ENCODE measurements around the gene RBM8A. TPM values are rescaled to one million over a fixed set of nuclear protein-coding genes. Genes with fewer than 3 reads are reported as not detected.

Gene RBM8A
- polyA plus RNA-seq, 3 donors: 91.5 to 171 (median 115) TPM

- peaks cover 1 to 3% of the 10 kb centered on the region in 2 donors for H3K36me3 Mint-ChIP-seq
- Histone ChIP-seq H3K27ac (ENCODE audit: low read depth in 1 of 2, low read length in 2 of 2) (no peak overlapping the region), H3K4me3 (replicated peaks in 1 of 3; ENCODE audit: low read depth in 2 of 3, low read length in 3 of 3) (peak overlapping the region; percentile 53 to 87 (median 71)), H3K79me2 (ENCODE audit: insufficient read depth, low read length) (peaks cover 21% of the 10 kb centered on the region), H3K36me3 (replicated peaks in 1 of 2; ENCODE audit: control insufficient read depth in 1 of 2, insufficient read depth in 2 of 2, low read length in 2 of 2) (no peaks in the 10 kb centered on the region), H3K4me2 (replicated peaks; ENCODE audit: extremely low read depth, low read length, poor library complexity, severe bottlenecking) (peak overlapping the region; percentile 91), H4K20me1 (ENCODE audit: insufficient read depth, low read length) (peaks cover 3% of the 10 kb centered on the region), H3K9me3 (replicated peaks in 1 of 2; ENCODE audit: control insufficient read depth in 1 of 2, insufficient read depth in 1 of 2, low read length in 2 of 2) (no peaks in the 10 kb centered on the region), H3K27me3 (ENCODE audit: control insufficient read depth in 2 of 2, insufficient read depth in 2 of 2, low read length in 2 of 2) (peaks cover 6 to 31% of the 10 kb centered on the region in 2 donors), H3K9ac (ENCODE audit: insufficient read depth, low read length, poor library complexity, severe bottlenecking) (peak overlapping the region; percentile 44), H2AFZ (ENCODE audit: insufficient read depth, low read depth, low read length, poor library complexity, severe bottlenecking) (peak overlapping the region; percentile 90), H3K4me1 (ENCODE audit: control insufficient read depth in 1 of 2, insufficient read depth in 2 of 2, low read length in 2 of 2) (peaks cover 76 to 89% of the 10 kb centered on the region in 2 donors)
- peaks cover 0 to 8% (median 0%) of the 10 kb centered on the region in 7 donors for H3K9me3 Mint-ChIP-seq
- peak overlapping the region in 4 of 7 donors; percentile 30 to 66 (median 48) for H3K27ac Mint-ChIP-seq
- intact Hi-C loops (cut with micrococcal nuclease): loop anchor here (5.0 to 10.0 kb wide), 3 partner anchors 37 to 96 kb away; partner anchors contain the start of genes PEX11B (in 1 of the 2) and TXNIP (in 1 of the 2)
- peaks cover 30 to 37% (median 31%) of the 10 kb centered on the region in 3 donors for H3K27me3 Mint-ChIP-seq (ENCODE audit: low read depth in 3 of 3)
- peak overlapping the region; percentile 91 to 97 for H3K4me3 Mint-ChIP-seq
- WGBS (ENCODE audit: insufficient coverage): under 1% methylated on average over 39 of the region's 44 CpGs
- DNase-seq: peak; percentile 34 to 48 (median 46)
- peak; percentile 20 for TF ChIP-seq CTCF (IDR thresholded peaks at IDR 0.05)
- peaks cover 84% of the 10 kb centered on the region for H3K4me1 Mint-ChIP-seq
These were observed 33.3 kb upstream of the RBM8A start for GRCh38 chr1:145960468-145961108.

GRCh38 chr1:145959957-145960467 is 32.7 kb upstream of the RBM8A start:
- intact Hi-C loops (cut with micrococcal nuclease): loop anchor here (5.0 to 10.0 kb wide), 3 partner anchors 37 to 95 kb away; partner anchors contain the start of genes PEX11B (in 1 of the 2) and TXNIP (in 1 of the 2)
- no peak for TF ChIP-seq CTCF (IDR thresholded peaks at IDR 0.05)
- H3K36me3 ChIP-seq (replicated peaks in 1 of 2; ENCODE audit: control insufficient read depth in 1 of 2, insufficient read depth in 2 of 2, low read length in 2 of 2): no peaks in the 10 kb centered on the region
- WGBS (ENCODE audit: insufficient coverage): 2% methylated on average over 10 of the region's 12 CpGs
- DNase-seq: no peak
- H3K9me3 ChIP-seq (replicated peaks in 1 of 2; ENCODE audit: control insufficient read depth in 1 of 2, insufficient read depth in 1 of 2, low read length in 2 of 2): no peaks in the 10 kb centered on the region
- peaks cover 72 to 86% of the 10 kb centered on the region in 2 donors for H3K4me1 ChIP-seq (ENCODE audit: control insufficient read depth in 1 of 2, insufficient read depth in 2 of 2, low read length in 2 of 2)
- Mint-ChIP-seq H3K27me3 (ENCODE audit: low read depth in 3 of 3) (peaks cover 30 to 37% (median 31%) of the 10 kb centered on the region in 3 donors), H3K4me1 (peaks cover 87% of the 10 kb centered on the region), H3K36me3 (peaks cover 3 to 4% of the 10 kb centered on the region in 2 donors), H3K4me3 (peak overlapping the region; percentile 91 to 97), H3K27ac (peak overlapping the region in 1 of 7 donors; percentile 50), H3K9me3 (peaks cover 0 to 8% (median 0%) of the 10 kb centered on the region in 7 donors)
- H3K79me2 ChIP-seq (ENCODE audit: insufficient read depth, low read length): peaks cover 21% of the 10 kb centered on the region
- H3K4me3 ChIP-seq (replicated peaks in 1 of 3; ENCODE audit: low read depth in 2 of 3, low read length in 3 of 3): peak overlapping the region; percentile 53 to 87 (median 71)
- H4K20me1 ChIP-seq (ENCODE audit: insufficient read depth, low read length): peaks cover 3% of the 10 kb centered on the region
- H3K4me2 ChIP-seq (replicated peaks; ENCODE audit: extremely low read depth, low read length, poor library complexity, severe bottlenecking): peak overlapping the region; percentile 91
- H2AFZ ChIP-seq (ENCODE audit: insufficient read depth, low read depth, low read length, poor library complexity, severe bottlenecking): peak overlapping the region; percentile 90
- peaks cover 6 to 31% of the 10 kb centered on the region in 2 donors for H3K27me3 ChIP-seq (ENCODE audit: control insufficient read depth in 2 of 2, insufficient read depth in 2 of 2, low read length in 2 of 2)
- H3K27ac ChIP-seq (ENCODE audit: low read depth in 1 of 2, low read length in 2 of 2): no peak overlapping the region
- H3K9ac ChIP-seq (ENCODE audit: insufficient read depth, low read length, poor library complexity, severe bottlenecking): no peak overlapping the region
